NCI-H2227 (cell line): ENCODE results near the gene CDYL.

Experiments used
- DNase-seq: peaks from one replicate; lab custom pipeline; 2025; ENCODE audit not compliant: unreplicated experiment; lab: John Stamatoyannopoulos, UW

CDYL gene

DNA sequence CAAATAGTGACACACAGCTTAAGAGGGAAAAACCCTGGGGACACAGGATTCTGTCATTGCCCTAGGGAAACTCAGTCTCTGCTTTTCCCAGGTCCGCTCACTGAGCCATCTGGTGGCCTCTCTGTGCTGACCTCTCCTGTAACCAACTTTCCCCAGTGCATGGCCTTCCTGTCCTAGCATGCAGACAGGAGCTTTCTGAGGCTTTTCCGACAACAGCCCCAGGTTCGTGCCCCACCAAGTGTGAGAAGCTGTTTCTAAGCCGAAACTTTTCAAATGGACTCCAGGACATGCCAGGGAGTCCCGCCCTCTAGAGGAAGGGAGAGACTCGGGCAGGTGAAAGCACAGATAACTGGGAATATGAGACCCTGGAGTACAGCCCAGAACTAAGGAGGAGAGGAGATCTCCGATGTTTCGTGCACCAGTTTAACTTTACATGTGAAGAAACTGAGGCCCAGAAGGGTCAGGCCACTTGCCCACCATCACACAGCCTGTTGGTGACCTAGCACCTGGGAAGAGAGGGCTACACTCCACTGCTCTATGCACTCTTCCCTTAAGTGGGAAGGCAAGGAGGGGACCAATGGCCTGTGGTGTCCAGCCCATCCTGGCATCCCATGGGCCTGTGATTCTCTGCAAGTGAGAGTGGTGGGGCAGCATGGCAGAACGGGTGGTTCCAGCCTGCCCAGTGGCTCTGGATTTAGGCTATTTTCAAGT is 181.5 kb downstream of the CDYL start:
- no peak for DNase-seq

GRCh38 chr6:4958624-4959023 is 182.4 kb downstream of the CDYL start:
- DNase-seq, result no peak

DNA sequence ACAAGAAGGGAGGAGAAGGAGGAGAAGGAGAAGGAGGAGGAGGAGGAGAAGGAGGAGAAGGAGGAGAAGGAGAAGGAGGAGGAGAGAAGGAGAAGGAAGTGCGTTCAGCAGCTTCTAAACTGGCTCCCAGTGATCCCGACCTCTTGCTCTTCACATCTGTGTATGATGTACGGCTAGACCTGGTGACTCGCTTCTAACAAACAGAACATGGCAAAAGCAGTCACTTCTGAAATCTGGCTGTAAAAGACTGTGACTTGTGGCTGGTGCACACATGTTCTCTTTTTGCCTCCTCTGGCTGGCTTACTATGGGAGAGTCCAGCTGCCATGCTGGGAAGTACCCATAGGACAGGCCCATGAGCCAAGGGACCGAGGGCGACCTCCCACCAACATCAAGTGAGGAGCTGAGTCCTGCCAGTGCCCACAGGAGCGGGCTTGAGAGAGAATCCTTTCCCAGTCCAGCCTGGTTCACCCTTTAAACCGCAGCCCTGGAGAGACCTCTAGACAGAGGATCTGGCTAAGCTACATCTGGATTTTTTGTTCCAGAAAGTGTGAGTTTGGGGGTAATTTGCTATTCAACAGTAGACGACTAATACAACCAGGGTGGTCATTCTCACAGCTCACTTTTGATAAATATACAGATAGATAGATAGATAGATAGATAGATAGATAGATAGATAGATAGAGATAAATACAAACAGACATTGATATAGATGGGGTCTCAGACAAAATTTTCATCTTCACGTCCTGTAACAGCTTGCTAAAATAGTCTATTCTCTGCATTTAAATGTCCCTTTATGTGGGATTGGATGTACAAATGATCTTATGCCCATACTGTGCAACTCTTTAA is 185.3 kb downstream of the CDYL start:
- no peak for DNase-seq

DNA sequence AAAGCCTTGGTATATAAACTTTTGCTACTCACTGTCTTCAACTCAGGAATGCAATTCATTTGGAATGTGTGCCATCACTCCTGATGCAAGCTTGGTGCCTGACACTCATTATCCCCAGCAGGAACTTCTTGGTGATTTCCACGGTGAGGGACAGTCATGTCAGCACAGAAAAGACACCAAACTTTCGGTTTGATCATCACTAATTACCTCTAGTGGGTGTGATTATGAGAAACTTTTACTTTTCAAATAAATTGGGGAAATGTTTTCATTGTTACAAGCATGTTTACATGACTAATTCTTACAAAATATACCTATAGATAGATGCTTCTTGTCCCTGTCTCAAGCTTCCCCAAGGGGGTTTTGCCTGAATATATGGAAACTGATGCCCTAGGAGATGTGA is 186.7 kb downstream of the CDYL start:
- no peak for DNase-seq

DNA sequence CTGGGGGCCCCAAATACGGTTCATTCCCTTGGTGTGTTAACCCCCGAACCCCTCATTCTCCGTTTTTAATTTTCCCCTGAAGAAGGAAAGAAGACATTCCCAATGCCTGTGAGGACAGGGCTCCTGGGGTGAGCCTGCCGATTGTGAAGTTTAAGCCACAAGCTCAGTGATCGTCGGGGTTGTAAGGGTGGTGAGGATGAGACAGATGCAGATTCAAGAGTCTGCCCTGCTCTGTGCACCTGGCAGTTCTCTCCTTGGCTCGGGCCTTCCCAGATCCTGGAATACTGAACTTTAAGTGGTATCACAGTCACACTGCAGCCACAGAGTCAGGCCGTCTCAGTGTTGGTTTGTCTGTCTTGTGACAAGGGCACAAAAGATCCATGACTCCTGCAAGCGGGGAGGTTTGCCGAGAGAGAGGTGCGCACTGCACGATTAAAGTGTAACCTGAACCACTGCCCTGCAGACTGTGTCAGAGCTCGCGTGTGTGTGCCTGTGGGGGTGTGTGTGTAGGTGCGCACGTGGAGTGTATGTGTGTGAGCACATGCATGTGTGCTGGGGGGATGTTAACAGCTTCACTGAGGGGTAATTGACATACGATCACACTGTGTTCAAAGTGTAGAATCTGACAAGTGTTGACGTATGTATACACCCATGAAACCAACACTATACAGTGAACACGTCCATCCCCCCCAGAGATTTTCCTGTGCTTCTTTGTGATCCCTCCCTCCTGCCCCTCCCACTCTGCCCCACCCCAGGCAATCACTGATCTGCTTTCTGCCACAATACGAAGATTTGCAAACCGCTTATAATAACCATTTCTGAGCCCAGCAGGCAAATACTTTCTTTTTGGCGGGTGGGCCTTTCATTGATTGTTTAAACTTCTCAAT is 188.7 kb downstream of the CDYL start:
- DNase-seq, result no peak

DNA sequence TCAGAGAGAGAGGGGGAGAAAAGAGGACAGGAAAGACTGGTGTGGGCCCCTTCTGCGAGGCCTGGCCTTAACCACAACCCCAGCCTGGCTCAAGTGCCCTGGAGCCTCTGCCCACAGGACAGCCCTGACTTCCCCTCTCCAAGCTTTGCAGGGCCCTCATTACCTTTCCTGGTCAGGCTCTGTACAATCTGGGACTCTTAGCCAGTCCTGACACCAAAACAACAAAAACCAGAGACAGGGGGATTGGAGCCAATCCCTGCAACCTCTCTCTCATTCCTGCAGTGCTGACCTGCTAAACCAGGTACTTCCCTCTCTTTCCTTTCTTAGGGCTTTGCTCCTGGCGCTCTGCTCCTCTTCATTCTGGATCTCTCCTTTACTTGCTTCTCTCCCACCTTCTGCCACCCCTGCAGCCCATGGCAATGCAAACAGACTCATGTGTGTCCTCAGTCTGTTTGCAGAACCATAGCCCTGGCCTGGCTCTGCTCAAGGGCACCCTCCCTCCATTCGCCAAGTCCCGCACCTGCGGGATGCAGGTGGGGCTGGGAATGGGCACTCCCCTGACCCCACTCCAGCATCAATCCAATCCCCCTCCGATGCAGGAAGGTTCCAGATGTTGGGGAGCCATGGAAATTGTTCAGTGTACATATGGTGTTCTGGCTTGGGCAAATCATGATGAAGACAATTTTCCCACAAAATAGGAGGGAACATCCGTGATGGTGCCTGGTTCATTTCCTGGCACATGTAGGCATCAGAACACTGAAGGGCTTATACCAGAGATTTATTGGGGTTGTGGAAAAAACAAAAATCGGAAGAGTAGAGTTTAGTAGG is 189.6 kb downstream of the CDYL start:
- DNase-seq, result no peak

- no peak for DNase-seq
Measured at GRCh38 chr6:4967301-4968030, 191.3 kb downstream of the CDYL start.

DNA sequence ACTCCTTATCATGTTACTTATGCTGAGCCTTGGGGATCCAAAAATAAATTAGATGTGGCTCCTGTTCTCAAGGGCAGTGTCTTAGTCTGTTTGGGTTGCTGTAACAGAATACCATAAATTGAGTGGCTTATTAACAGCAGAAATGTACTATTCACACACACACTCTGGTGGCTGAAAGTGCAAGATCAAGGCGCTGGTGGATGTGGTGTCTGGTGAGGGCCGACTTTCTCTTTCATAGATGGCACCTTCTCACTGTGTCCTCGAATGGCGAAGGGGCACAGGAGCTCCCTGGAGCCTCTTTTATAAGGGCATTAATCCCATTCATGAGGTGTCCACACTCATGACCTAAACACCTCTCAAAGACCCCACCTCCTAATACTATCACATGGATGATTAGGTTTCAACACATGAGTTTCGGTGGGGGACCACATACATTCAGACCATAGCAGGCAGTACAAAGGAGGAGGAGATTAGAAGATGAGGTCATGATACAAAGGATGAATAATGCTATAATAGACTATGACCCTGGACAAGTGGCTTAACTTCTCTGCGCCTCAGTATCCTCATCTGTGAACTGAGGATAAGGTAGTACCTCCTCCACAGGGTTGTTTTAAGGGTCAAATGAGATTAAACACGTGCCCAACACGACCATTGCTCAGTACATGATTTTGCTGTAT is 193.5 kb downstream of the CDYL start:
- DNase-seq, result no peak

GRCh38 chr6:4970739-4971395 is 194.7 kb downstream of the CDYL start:
- no peak for DNase-seq

DNA sequence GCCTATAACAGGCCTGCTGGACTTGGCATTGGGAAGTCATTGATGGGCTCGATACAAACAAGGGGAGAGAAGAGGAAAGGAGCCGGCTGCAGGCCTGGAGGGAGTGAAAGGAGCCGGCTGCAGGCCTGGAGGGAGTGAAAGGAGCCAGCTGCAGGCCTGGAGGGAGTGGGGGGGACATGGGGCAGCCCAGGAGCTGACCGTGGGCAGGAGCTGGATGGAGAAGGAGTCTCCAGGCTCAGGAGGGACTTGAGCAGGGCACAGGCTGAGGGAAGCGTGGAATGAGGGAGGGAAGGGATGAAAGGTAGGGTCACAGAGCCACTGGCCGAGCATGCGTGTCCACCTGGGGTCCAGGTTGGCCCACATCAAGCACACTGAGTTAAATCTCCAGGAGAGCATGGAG is 195.6 kb downstream of the CDYL start:
- DNase-seq, result no peak

DNA sequence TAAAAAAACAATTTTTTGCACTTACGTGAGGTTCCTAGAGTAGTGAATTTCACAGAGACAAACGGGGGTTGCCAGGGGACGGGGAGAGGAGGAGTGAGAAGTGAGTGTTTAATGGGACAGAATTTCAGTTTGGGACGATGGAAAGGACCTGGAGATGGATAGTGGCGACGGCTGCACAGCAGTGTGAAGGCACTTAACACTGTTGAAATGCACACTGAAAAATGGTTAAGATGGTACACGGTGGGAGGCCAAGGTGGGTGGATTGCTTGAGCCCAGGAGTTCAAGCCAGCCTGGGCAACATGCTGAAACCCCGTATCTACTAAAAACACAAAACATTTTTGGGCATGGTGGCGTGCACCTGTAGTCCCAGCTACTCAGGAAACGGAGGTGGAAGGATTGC is 196.2 kb downstream of the CDYL start:
- no peak for DNase-seq

DNA sequence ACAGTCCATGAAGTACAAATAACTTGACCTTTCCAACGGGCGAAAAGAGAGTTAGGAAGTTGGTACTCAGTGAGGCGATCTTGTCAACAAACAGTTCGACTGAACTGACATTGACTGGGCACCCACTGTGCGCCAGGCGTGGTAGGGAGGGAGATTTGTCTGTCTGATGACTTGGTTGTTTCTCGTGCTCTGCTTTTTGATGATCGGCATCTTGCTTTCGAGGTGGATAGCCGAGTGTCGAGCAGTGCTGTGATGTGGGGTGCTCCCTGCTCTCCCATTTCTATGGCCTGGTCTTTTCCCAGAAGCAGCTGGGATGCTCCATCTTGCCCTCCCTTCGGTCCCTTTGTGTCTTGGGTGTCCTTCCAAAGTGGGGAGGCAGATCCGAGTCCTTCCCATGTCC is 197.2 kb downstream of the CDYL start:
- DNase-seq, result no peak

DNA sequence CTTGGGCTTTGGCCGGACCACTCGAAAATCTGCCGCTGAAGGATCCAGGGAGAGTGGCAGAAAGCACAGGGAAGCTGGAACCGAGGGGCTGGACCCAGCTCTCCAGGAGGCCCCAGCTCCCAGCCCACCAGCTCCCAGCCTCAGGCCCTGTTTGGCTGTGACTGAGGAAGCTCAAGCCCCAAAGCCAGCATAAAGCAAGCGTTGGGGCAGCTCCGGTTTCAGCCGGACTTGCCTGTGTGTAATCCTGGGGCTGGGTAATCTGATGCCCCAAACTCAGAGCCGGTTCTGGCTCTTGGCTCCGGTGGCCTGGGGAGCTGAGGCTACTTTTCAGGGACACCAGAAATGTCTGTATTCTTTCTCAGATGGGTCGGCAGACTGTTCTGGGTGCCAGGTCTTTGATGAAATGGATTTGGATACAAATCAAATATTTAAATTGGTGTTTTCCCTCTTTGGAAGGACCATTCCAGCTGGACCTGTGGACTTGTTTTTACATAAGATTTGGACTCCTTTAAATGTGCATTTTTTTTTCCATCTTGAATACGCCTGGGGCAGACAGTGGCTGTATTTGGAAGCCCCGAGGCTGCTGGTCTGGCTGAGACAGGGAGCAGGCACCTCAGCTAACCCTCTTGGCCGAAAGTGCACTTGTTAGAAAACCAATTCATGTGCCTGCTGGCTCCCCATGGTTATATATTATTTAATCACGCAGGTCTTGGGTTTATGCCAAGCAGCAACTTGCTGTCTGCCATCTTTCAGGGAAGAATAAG is 198.0 kb downstream of the CDYL start:
- peak; percentile 60 for DNase-seq

GRCh38 chr6:4974962-4975361 is 198.8 kb downstream of the CDYL start:
- DNase-seq, result no peak

DNA sequence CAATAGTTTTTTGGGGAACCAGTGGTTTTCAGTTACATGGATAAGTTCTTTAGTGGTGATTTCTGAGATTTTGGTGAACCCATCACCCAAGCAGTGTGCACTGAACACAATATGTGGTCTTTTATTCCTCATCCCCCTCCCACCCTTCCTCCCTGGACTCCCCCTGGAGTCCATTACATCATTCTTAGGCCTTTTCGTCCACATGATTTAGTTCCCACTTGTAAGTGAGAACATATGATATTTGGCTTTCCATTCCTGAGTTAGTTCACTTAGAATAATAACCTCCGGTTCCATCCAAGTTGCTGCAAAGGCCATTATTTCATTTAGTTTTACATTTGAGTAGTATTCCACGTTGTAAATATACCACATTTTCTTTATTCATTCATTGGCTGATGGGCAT is 199.3 kb downstream of the CDYL start:
- DNase-seq, result no peak

DNA sequence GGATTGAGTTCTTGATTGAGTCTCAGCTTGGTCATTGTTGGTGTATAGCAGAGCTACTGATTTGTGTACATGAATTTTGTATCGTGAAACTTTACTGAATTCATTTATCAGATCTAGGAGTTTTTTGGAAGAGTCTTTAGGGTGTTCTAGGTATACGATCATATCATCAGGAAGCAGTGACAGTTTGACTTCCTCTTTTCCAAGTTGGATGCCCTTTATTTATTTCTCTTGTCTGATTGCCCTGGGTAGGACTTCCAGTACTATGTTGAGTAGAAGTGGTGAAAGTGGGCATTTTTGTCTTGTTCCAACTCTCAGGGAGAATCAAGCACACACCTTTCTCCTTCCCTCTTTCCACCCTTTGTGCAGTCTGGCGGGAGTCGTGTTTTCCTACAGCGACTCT is 201.3 kb downstream of the CDYL start:
- no peak for DNase-seq

DNA sequence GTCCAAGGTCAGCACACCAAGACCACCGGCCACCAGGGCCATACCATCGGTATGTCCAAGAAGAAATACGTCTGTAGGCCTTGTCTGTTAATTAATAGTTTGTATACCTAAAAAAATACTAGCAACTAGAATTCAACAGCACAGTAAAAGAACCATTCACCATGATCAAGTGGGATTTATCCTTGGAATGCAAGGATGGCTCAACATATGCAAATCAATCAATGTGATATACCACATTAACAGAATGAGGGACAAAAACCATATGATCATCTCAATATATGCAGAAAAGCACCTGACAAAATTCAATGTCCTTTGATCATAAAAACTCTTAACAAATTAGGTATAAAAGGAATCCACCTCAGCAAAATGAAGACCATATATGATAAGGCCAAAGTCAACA is 203.2 kb downstream of the CDYL start:
- peak; percentile 8 for DNase-seq

GRCh38 chr6:4981761-4982160 is 205.6 kb downstream of the CDYL start:
- no peak for DNase-seq
